Duodenal mucosa (tissue), 2 donors: ENCODE measurements around the gene ENOSF1.
"Not testable (repeated sequence)": the region's sequence is repeated elsewhere in the genome, so short reads cannot be mapped to it uniquely, and the experiment has no call there.

Experiments
- H3K27ac ChIP-seq: one replicate; pipeline ENCODE4 v1.7.0; 2013; ENCODE audit warnings: low read depth, low read length
- H3K27me3 ChIP-seq, 2 donors: one replicate each; pipeline ENCODE4 v1.7.0; 2013; ENCODE audit warnings: low read length in 2 of 2, control low read depth in 1 of 2; ENCODE audit not compliant: insufficient read depth in 2 of 2, control insufficient read depth in 1 of 2
- H3K36me3 ChIP-seq, 2 donors: one replicate each; pipeline ENCODE4 v1.7.0; 2013; ENCODE audit warnings: low read length in 2 of 2, control low read depth in 1 of 2; ENCODE audit not compliant: insufficient read depth in 2 of 2, control insufficient read depth in 1 of 2
- H3K4me1 ChIP-seq, 2 donors: one replicate each; pipeline ENCODE4 v1.7.0; 2013; ENCODE audit warnings: low read length in 2 of 2, control low read depth in 1 of 2; ENCODE audit not compliant: insufficient read depth in 2 of 2, control insufficient read depth in 1 of 2
- H3K4me3 ChIP-seq, 2 donors: one replicate each; pipeline ENCODE4 v1.7.0; 2013; ENCODE audit warnings: low read length in 2 of 2, low read depth in 1 of 2
- H3K9ac ChIP-seq, 2 donors: one replicate each; pipeline ENCODE4 v1.7.0; 2013; ENCODE audit warnings: low read length in 2 of 2, low read depth in 1 of 2
- H3K9me3 ChIP-seq, 2 donors: one replicate each; pipeline ENCODE4 v1.7.0; 2013; ENCODE audit warnings: low read length in 2 of 2, control low read depth in 1 of 2; ENCODE audit not compliant: control insufficient read depth in 1 of 2

The ENOSF1 gene

GRCh38 chr18:730120-730519 is 17.7 kb upstream of the ENOSF1 start:
- not testable (repeated sequence) for H3K27me3 ChIP-seq, H3K9me3 ChIP-seq, H3K9ac ChIP-seq, H3K27ac ChIP-seq, H3K4me3 ChIP-seq, H3K4me1 ChIP-seq, H3K36me3 ChIP-seq

GRCh38 chr18:725646-726045 is 13.2 kb upstream of the ENOSF1 start:
- no peaks in the 10 kb centered on the region for H3K4me1 ChIP-seq
- H3K27me3 ChIP-seq: no peaks in the 10 kb centered on the region
- H3K9me3 ChIP-seq: no peaks in the 10 kb centered on the region
- peaks cover 0 to 6% of the 10 kb centered on the region in 2 donors for H3K36me3 ChIP-seq
- no peak overlapping the region for H3K4me3 ChIP-seq
- no peak overlapping the region for H3K9ac ChIP-seq
- H3K27ac ChIP-seq: no peak overlapping the region

- no peaks in the 10 kb centered on the region for H3K9me3 ChIP-seq
- H3K27me3 ChIP-seq: no peaks in the 10 kb centered on the region
- H3K4me3 ChIP-seq: no peak overlapping the region
- H3K9ac ChIP-seq: no peak overlapping the region
- H3K4me1 ChIP-seq: no peaks in the 10 kb centered on the region
- H3K27ac ChIP-seq: no peak overlapping the region
- H3K36me3 ChIP-seq: peaks cover 0 to 6% of the 10 kb centered on the region in 2 donors
Observed at GRCh38 chr18:723541-724080, 11.2 kb upstream of the ENOSF1 start.

GRCh38 chr18:717003-717402 is 4.6 kb upstream of the ENOSF1 start:
- no peak overlapping the region for H3K4me3 ChIP-seq
- H3K9ac ChIP-seq: no peak overlapping the region
- no peaks in the 10 kb centered on the region for H3K4me1 ChIP-seq
- no peaks in the 10 kb centered on the region for H3K36me3 ChIP-seq
- no peak overlapping the region for H3K27ac ChIP-seq
- H3K9me3 ChIP-seq: no peaks in the 10 kb centered on the region
- H3K27me3 ChIP-seq: no peaks in the 10 kb centered on the region

- no peaks in the 10 kb centered on the region for H3K27me3 ChIP-seq
Observed at GRCh38 chr18:715626-716025, 3.2 kb upstream of the ENOSF1 start.

GRCh38 chr18:713135-713490 is 683 bp upstream of the ENOSF1 start:
- H3K4me1 ChIP-seq: peaks cover 10 to 22% of the 10 kb centered on the region in 2 donors
- peaks cover under 1 to 2% of the 10 kb centered on the region in 2 donors for H3K36me3 ChIP-seq
- H3K4me3 ChIP-seq: peak overlapping the region; percentile 69 to 84
- peak overlapping the region; percentile 36 for H3K27ac ChIP-seq
- H3K9ac ChIP-seq: peak overlapping the region; percentile 30 to 73
- no peaks in the 10 kb centered on the region for H3K9me3 ChIP-seq
- H3K27me3 ChIP-seq: no peaks in the 10 kb centered on the region

More at GRCh38 chr18:715626-716025, 3.2 kb upstream of the ENOSF1 start:
- peaks cover 5 to 6% of the 10 kb centered on the region in 2 donors for H3K4me1 ChIP-seq
- no peak overlapping the region for H3K4me3 ChIP-seq
- no peak overlapping the region for H3K9ac ChIP-seq
- H3K36me3 ChIP-seq: no peaks in the 10 kb centered on the region
- H3K27ac ChIP-seq: no peak overlapping the region
- no peaks in the 10 kb centered on the region for H3K9me3 ChIP-seq

GRCh38 chr18:711657-712400 is 601 bp downstream of the ENOSF1 start:
- H3K9me3 ChIP-seq: no peaks in the 10 kb centered on the region
- H3K4me1 ChIP-seq: peaks cover 10 to 22% of the 10 kb centered on the region in 2 donors
- peak overlapping the region; percentile 84 to 88 for H3K4me3 ChIP-seq
- H3K36me3 ChIP-seq: peaks cover 2 to 3% of the 10 kb centered on the region in 2 donors
- peak overlapping the region; percentile 45 to 67 for H3K9ac ChIP-seq
- no peaks in the 10 kb centered on the region for H3K27me3 ChIP-seq
- H3K27ac ChIP-seq: peak overlapping the region; percentile 60

- Histone ChIP-seq H3K4me3 (peak overlapping the region; percentile 84 to 88), H3K9me3 (no peaks in the 10 kb centered on the region), H3K27ac (no peak overlapping the region), H3K36me3 (peaks cover 2 to 4% of the 10 kb centered on the region in 2 donors), H3K4me1 (peaks cover 10 to 22% of the 10 kb centered on the region in 2 donors), H3K27me3 (no peaks in the 10 kb centered on the region), H3K9ac (peak overlapping the region; percentile 45 to 67)
Observed at GRCh38 chr18:711310-711656, 1.1 kb downstream of the ENOSF1 start.

- Histone ChIP-seq H3K9ac (no peak overlapping the region), H3K4me1 (peaks cover 10 to 22% of the 10 kb centered on the region in 2 donors), H3K36me3 (peaks cover 2 to 9% of the 10 kb centered on the region in 2 donors), H3K4me3 (peak overlapping the region in 1 of 2 donors; percentile 84), H3K27me3 (no peaks in the 10 kb centered on the region), H3K27ac (no peak overlapping the region), H3K9me3 (no peaks in the 10 kb centered on the region)
Observed at GRCh38 chr18:710418-711300, 1.8 kb downstream of the ENOSF1 start.

GRCh38 chr18:709771-710170 is 2.7 kb downstream of the ENOSF1 start:
- Histone ChIP-seq H3K27me3 (no peaks in the 10 kb centered on the region), H3K27ac (no peak overlapping the region), H3K9me3 (no peaks in the 10 kb centered on the region), H3K36me3 (peaks cover 6 to 14% of the 10 kb centered on the region in 2 donors), H3K4me1 (peaks cover 10 to 22% of the 10 kb centered on the region in 2 donors), H3K4me3 (no peak overlapping the region), H3K9ac (no peak overlapping the region)
